GM19455 (cell line): ENCODE data around the gene NBPF3.

Experiments used
- ATAC-seq: cut with Tn5 transposase; IDR thresholded peaks from one replicate; pipeline ENCODE4 v1.9.1; 2021; ENCODE audit not compliant: unreplicated experiment

Gene NBPF3

GRCh38 chr1:21491488-21492355 is 51.8 kb downstream of the NBPF3 start:
- ATAC-seq, result no peak

DNA sequence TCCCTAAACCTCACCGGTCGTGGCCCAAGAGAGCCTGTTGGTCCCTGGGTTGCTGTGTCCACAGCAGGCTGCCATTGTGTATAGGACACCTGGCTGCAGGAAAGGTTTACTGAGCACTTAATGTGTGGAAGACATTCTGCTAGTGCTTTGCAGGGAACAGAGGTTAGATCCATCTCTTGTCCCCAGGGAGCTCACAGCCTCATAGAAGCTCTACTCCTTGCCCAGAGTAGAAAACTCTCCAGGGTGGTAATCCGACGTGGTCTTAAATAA is 52.4 kb downstream of the NBPF3 start:
- ATAC-seq, result no peak

DNA sequence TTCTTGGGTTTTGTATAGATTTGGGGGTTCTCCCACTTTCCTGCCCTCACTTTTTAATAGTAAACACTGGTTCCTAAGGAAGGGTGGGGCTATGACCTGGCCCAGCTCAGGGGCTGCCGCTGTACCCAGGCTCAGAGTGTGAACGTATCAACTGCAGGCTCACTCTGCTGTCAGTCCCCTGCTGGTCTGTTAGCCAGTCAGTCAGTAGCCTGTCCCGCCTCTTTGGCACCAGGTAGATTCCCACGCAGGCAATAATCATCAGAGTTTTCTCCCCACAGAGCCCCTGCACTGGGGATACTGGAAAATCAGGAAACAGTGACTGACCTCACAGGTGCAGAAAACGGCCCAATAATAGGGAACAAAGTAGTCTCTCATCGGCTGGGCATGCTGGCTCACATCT is 54.3 kb downstream of the NBPF3 start:
- ATAC-seq, result no peak

DNA sequence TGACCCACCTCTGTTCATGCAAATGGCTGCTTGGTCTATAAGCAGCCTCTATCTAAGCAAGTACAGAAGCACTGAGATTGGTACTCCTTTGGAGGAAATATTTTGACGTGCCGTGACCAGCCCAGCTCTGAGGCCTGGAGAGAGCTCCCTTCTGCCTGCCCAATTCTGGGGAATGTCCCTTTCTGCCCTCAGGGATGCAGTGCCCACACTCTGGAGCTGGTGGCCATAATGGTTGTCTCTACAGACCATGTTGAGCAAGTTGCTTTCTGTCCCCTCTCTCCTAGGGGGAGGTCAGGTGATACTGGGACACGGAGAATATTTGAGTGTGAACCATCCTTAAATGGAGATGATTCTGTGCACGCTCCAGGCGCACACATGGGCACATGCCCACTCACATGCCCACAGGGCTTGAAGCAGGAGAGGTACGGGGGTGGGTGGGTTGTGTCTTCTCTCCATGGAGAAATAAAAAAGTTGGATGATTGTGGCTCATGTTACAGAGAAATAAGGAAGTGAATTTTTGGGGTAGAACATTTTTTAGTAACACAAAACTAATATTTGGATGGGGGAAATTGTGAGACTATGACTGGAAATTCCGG is 55.4 kb downstream of the NBPF3 start:
- no peak for ATAC-seq

DNA sequence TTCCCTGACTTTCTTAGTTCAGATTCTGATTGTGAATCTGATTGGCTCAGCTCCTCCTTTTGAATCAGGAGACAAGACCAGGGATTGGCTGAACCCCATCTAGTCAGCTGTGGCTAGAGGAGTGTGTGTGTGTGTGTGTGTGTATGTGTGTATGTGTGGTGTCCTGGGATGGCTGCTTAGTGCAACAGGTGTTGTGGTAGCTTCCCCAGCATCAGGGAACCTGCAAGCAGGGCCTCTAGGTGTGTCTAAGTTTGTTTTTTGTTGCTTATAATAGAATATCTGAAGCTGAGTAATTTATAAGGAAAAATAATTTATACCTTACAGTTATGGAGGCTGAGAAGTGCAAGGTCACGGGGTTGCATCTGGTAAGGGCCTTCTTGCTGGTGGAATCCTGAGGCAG is 56.1 kb downstream of the NBPF3 start:
- ATAC-seq, result no peak

DNA sequence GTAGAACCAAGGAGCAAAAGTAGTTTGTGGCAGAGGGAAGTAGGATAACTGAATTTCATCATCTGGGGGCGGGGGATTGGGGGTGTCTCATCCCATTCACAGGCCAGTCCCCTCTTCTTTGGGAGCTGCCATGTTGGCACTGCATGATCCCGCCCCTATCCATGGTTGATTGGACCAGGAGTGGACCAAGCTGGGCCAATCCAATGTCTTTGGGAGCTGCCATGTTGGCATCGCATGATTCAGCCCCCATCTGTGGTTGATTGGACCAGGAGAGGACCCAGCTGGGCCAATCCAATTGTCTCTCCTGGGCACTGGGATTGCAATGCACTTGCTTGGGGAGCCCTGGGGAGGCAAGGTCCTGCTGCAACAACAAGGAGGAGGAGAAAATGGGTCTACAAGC is 56.9 kb downstream of the NBPF3 start:
- ATAC-seq, result no peak

DNA sequence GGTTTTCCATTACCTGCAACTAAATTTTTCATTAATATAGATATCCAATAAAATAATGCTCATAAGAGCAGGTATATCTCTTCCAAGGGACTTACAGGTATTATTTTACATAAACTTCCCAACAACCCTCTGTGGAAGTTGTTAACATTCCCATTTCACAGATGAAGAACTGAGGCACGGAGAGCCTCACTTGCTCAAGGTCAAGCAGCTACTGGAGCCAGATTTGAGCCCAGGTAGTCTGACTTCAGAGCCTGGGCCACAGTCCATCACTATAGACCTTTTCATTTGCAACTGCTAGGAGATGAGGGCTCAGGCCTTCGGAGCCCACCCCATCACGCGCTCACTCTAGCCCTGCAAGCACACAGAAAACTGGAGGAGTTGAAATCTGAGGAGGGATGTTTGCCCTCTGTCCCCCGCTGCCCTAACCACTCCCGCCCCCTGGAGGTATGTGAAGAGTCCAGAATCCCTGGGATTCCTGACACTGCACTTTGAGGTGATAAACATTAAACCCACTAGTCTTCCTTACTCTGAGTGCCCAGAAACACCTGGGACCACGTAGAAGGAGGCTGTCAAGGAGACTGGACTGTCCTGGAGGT is 57.6 kb downstream of the NBPF3 start:
- no peak for ATAC-seq

- no peak for ATAC-seq
These were observed 59.5 kb downstream of the NBPF3 start for GRCh38 chr1:21499283-21499950.

DNA sequence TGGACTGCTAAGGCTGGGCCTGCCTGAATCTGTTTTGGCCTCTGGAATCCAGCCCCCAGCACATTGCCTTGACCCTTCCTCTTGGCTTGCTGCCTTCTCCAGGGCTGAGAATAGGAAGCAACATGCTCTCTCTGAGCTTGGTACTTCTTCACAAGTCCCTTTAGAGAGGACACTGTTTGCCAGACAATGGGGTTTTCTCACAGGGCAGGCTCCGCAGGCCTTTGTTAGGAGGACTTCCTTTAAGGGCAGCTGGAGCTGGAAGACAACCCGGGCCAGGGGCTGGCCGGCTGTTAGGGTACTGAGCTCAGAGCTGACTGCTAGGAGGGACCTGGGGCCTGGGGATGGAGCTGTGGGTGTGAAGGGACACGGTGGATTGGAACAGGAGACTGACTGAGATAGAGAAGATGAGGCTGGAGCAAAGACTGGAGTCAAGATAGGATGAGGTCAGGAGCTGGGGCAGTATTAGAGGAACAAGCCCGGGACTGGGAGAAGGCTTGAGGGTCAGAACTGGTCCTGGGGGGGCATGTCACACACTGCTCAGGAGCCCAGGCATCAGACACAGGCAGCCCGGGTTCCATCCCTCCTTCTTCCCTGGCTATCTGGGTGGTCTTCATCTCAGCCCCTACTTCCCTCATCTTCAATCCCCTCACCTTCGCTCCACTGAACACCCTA is 63.9 kb downstream of the NBPF3 start:
- no peak for ATAC-seq

- no peak for ATAC-seq
These were observed 66.9 kb downstream of the NBPF3 start for GRCh38 chr1:21506804-21507203.

GRCh38 chr1:21507511-21508270 is 67.8 kb downstream of the NBPF3 start:
- ATAC-seq, result no peak

DNA sequence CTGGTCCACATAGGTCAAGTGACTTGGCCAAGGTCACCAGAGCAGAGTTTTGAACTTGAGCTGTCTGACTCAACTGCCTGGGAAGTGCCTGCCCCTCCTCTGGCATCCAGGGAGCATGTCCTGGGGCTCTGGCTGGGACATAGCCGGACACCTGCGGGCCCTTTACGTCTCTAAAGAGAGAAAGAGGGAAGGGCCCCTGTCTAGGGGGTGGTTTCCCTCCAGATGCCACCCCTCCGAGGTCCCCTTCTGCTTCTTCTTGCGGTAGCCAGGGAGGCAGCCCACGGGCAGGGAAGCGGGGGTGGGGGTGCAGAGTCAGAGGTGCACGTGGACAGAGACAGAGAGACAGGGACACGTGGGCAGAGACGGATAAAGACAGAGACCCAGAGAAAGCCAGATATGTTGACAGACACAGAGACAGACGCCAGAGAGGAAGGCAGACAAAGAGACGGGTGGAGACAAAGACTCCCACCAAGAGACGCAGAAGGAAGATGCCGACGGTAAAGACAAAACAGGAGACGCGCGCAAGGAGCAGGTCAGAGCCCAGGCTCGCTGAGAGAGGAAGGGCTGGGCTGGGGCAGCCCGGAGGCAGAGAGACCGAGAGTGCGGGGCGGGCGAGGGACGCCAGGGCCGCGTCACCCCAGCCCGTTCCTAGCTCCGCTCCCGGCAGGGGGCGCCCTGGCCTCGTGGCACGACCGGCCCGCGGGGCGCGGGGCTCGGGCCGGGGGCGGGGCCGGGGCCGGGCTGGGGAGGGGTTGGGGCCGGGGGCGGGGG is 68.8 kb downstream of the NBPF3 start:
- ATAC-seq, result no peak

DNA sequence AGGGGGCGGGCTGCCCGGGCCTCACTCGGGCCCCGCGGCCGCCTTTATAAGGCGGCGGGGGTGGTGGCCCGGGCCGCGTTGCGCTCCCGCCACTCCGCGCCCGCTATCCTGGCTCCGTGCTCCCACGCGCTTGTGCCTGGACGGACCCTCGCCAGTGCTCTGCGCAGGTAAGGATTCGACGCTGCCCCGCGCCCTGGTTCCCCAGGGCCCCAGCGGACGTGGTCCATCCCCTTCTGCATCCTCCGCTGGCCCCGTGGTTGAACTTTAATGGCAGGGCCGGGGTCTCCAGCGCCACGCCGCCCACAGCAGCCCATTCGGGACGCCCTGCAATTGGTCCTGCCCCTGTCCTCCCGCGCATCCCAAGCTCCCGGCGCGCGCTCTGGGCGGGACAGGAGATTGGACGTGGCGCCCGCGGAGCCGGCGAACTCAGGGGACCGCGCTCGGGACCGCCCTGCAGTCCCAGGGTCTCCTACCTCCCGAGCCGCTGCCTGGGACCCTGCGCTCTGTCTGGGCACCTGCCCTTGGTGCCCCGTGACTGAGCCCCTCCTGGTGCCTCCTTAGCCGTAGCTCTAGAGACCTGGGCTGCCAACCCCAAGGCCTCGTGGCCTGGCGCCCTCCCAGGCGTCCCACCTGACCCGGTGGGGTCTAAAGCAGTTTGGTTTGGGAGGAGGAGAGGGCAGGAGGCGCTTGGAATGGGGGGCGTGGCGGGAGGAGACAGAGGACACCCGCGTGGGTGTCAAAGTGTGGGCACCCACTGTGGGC is 69.6 kb downstream of the NBPF3 start, which contains the start of gene ALPL:
ALPL (plus strand) TSS at position 73 of the 762 bp plus-strand sequence. CDS start 44,659 bp downstream, outside the sequence.
- no peak for ATAC-seq

GRCh38 chr1:21510113-21510493 is 70.2 kb downstream of the NBPF3 start:
- no peak for ATAC-seq

DNA sequence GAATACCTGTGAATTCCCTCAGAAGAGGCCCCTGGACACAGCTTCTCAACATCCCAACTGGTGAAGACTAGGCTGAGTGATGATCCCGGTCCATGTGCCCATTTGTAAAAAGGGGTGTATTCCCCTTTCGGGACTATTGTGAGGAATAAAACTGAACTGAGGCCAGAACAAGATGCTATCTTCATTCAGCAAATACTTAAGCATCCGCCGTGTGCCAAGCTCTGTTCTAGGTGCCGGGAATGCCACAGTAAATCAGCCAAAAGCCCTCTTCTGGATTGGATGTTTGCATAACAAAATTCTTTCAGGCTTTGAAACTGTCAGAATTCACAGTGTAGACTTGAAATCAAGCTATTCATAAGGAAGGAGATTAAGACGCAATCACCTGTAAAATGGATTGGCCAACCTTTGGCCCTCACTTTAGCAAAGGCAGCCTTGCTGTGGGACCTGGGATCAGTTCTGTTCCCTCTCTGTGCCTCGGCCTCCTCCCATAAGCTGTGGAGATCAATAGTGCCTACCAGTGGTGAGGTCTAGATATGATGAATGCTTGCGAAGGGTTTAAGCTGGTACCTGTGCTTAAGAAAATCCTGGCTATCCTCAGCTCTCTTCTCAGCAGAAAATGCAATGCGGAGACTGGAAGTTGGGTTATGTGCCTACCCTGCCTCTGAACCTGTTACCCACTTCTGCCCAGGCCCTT is 71.1 kb downstream of the NBPF3 start:
- no peak for ATAC-seq

- no peak for ATAC-seq
These were observed 71.9 kb downstream of the NBPF3 start for GRCh38 chr1:21511579-21512522.

DNA sequence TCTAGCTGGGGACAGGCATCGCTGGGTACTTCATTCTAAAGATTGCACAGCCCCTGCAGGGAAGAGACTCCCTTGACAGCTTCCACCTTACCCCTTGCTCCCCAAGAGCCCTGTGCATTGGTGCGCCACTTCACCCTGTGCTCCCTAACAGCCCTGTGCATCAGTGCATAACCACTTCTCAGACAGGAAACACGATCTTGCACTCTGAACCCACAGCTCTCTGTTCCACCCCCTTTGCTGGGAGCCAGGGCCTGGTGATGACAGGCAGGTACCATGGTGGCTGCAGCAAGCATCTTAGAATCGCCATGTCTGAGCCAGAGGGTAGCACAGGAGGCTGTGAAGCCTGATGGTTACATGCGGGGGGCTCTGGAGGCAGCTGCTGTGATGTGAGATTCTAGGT is 74.3 kb downstream of the NBPF3 start:
- peak; percentile 52 for ATAC-seq
